ENCODE results near the gene VPS16.

GRCh38 chr20:2865101-2865500 lies 24.6 kb downstream of the VPS16 start:
- TF ChIP-seq CTCF (IDR thresholded peaks at IDR 0.05 in 2 of 3, conservative IDR thresholded peaks at IDR 0.05 in 1 of 3; ENCODE audit: borderline replicate concordance in 1 of 3, insufficient read depth in 1 of 3, low read depth in 2 of 3, low read length in 2 of 3) (no peak), SRF (IDR thresholded peaks at IDR 0.05; ENCODE audit: low read depth) (no peak), SP1 (IDR thresholded peaks at IDR 0.05; ENCODE audit: low read depth) (no peak), EZH2 (IDR thresholded peaks at IDR 0.05) (no peak), EZH2phosphoT487 (IDR thresholded peaks at IDR 0.05; ENCODE audit: borderline replicate concordance) (no peak), CEBPB (IDR thresholded peaks at IDR 0.05; ENCODE audit: low read depth) (no peak), POLR2AphosphoS5 (IDR thresholded peaks at IDR 0.05; ENCODE audit: low read depth, low read length) (no peak), ZFX (IDR thresholded peaks at IDR 0.05) (no peak), JUND (IDR thresholded peaks at IDR 0.05) (no peak), YY1 (IDR thresholded peaks at IDR 0.05; ENCODE audit: extremely low read depth, insufficient replicate concordance, low read depth, low read length) (no peak), MAX (IDR thresholded peaks at IDR 0.05) (no peak), POLR2A (IDR thresholded peaks at IDR 0.05; ENCODE audit: borderline replicate concordance, extremely low read depth, insufficient read depth, insufficient read length) (no peak), TCF7L2 (IDR thresholded peaks at IDR 0.05; ENCODE audit: borderline replicate concordance, extremely low read depth, insufficient read depth, insufficient read length) (no peak), RAD21 (IDR thresholded peaks at IDR 0.05; ENCODE audit: low read depth) (no peak)
